Prostate gland (tissue), 2 donors: ENCODE data around the gene POFUT2.

Experiments used
- CTCF ChIP-seq, 4 experiments: fragments of 200-600 bp in 2 of 4; fragments of 450-650 bp in 2 of 4; sonication (generic) in 2 of 4; IDR thresholded peaks; 1 replicate in 3 of 4; 2 replicates in 1 of 4; pipeline ENCODE4 v1.5.1; 2016 to 2019; ENCODE audit warnings: antibody characterized with exemption in 4 of 4, mild to moderate bottlenecking in 2 of 4, moderate library complexity in 2 of 4
- POLR2AphosphoS5 ChIP-seq: sonication (generic); formaldehyde crosslinking; IDR thresholded peaks from one replicate; pipeline ENCODE4 v1.6.1; 2017; ENCODE audit warnings: antibody characterized with exemption

- TF ChIP-seq POLR2AphosphoS5 (no peak), CTCF (IDR thresholded peaks at IDR 0.05) (no peak)
Observed at GRCh38 chr21:45324489-45325205, 37.0 kb upstream of the POFUT2 start.
